ENCODE measurements around the gene CENPU.
"Not testable (repeated sequence)": the region's sequence is repeated elsewhere in the genome, so short reads cannot be mapped to it uniquely, and the experiment has no call there.

The CENPU gene

GRCh38 chr4:184748251-184748652 lies 14.4 kb upstream of the CENPU start:
- H3K4me1 ChIP-seq (ENCODE audit: control insufficient read depth, insufficient read depth, low read length): peaks cover 38% of the 10 kb centered on the region
- H3K9ac ChIP-seq (ENCODE audit: low read length): peak overlapping the region; percentile 87
- no peak overlapping the region for H3K4me3 ChIP-seq (ENCODE audit: low read length)
- DNase-seq (ENCODE audit: low read depth): no peak
- peaks cover 17% of the 10 kb centered on the region for H3K36me3 ChIP-seq (ENCODE audit: control insufficient read depth, insufficient read depth, low read length, severe bottlenecking)
- no peaks in the 10 kb centered on the region for H3K27me3 ChIP-seq (replicated peaks; ENCODE audit: control insufficient read depth, insufficient read depth, low read length)
- no peaks in the 10 kb centered on the region for H3K9me3 ChIP-seq (ENCODE audit: control insufficient read depth, low read length)

- no peak for DNase-seq (ENCODE audit: low read depth)
These were observed 13.3 kb upstream of the CENPU start for GRCh38 chr4:184747034-184747830.

DNA sequence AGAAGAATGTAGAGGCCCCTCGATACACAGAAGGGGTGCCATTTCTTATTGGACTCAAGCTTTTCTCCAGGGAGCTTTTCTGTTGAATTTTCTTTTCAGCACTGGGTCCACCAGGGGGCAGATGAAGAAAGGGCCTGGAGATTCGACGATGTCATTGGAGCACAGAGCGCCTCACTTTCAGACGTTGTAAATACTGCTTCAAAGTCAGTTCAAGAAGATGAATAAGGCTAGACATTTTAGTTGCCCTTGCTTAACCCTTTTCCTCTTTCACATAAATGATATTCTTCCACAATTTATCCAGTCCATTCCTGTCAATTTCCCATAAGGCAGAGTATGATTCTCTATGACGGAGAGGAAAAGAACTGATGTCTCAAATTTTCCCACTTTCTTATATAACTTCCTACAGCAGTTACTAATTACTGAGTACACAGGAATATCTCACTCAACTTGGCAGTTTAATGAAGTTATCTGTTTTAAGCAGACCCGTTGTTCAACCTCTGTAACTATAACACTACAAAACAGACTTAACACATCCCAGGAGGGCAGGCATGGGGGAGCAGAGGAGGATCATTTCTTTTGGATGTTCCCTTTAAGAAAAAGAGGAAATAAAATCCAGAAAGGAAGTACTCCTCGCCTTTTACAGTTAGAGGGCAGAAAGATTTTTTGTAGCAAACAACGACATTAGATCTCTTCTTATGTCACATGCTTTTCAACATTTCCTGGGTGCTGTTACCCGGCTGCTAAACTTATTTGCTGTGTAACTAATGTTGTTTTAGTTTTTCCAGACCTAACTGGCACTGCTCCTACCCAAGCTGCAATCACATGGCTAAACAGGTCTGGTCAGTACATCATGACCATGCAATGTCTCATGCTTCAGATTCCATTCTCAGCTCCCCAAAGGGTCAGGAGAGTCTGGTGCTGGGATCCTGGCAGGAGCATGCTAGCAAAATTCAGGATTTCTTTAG lies 12.2 kb upstream of the CENPU start:
- Histone ChIP-seq H3K4me1 (ENCODE audit: control insufficient read depth, insufficient read depth, low read length) (peaks cover 32% of the 10 kb centered on the region), H3K9me3 (ENCODE audit: control insufficient read depth, low read length) (no peaks in the 10 kb centered on the region), H3K36me3 (ENCODE audit: control insufficient read depth, insufficient read depth, low read length, severe bottlenecking) (no peaks in the 10 kb centered on the region), H3K27me3 (replicated peaks; ENCODE audit: control insufficient read depth, insufficient read depth, low read length) (no peaks in the 10 kb centered on the region), H3K9ac (ENCODE audit: low read length) (peak overlapping the region; percentile 87), H3K4me3 (ENCODE audit: low read length) (peak overlapping the region; percentile 66)
- DNase-seq (ENCODE audit: low read depth): peak; percentile 94

More at GRCh38 chr4:184747034-184747830, 13.3 kb upstream of the CENPU start:
- Histone ChIP-seq H3K9ac (ENCODE audit: low read length) (peak overlapping the region; percentile 87), H3K4me1 (ENCODE audit: control insufficient read depth, insufficient read depth, low read length) (peaks cover 37% of the 10 kb centered on the region), H3K27me3 (replicated peaks; ENCODE audit: control insufficient read depth, insufficient read depth, low read length) (no peaks in the 10 kb centered on the region), H3K36me3 (ENCODE audit: control insufficient read depth, insufficient read depth, low read length, severe bottlenecking) (peaks cover 6% of the 10 kb centered on the region), H3K4me3 (ENCODE audit: low read length) (peak overlapping the region; percentile 2), H3K9me3 (ENCODE audit: control insufficient read depth, low read length) (no peaks in the 10 kb centered on the region)

DNA sequence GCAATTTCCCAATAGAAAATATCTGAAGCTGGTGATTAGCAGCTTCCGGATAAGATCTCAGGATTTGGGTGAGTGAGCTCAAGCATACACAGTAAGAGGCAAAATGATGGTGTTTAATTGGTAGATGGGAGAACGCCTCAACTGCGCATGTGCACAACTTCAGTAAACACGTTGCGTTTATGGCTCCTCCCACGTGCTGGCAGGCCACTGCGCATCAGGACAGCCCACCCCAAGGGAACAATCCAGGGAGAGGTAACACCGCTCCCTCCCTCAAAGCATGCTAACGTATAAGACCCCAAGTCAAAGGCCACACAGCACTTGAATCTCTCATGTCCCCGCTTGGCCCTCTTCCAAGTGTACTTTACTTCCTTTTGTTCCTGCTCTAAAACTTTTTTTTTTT lies 10.3 kb upstream of the CENPU start:
- Histone ChIP-seq H3K4me3 (ENCODE audit: low read length) (no peak overlapping the region), H3K4me1 (ENCODE audit: control insufficient read depth, insufficient read depth, low read length) (peaks cover 32% of the 10 kb centered on the region), H3K27me3 (replicated peaks; ENCODE audit: control insufficient read depth, insufficient read depth, low read length) (no peaks in the 10 kb centered on the region), H3K36me3 (ENCODE audit: control insufficient read depth, insufficient read depth, low read length, severe bottlenecking) (no peaks in the 10 kb centered on the region), H3K9ac (ENCODE audit: low read length) (no peak overlapping the region), H3K9me3 (ENCODE audit: control insufficient read depth, low read length) (no peaks in the 10 kb centered on the region)
- no peak for DNase-seq (ENCODE audit: low read depth)

- no peak for DNase-seq (ENCODE audit: low read depth)
- Histone ChIP-seq H3K9ac (ENCODE audit: low read length) (no peak overlapping the region), H3K27me3 (replicated peaks; ENCODE audit: control insufficient read depth, insufficient read depth, low read length) (no peaks in the 10 kb centered on the region), H3K9me3 (ENCODE audit: control insufficient read depth, low read length) (no peaks in the 10 kb centered on the region), H3K4me3 (ENCODE audit: low read length) (no peak overlapping the region), H3K36me3 (ENCODE audit: control insufficient read depth, insufficient read depth, low read length, severe bottlenecking) (no peaks in the 10 kb centered on the region), H3K4me1 (ENCODE audit: control insufficient read depth, insufficient read depth, low read length) (peaks cover 32% of the 10 kb centered on the region)
These were observed 9.8 kb upstream of the CENPU start for GRCh38 chr4:184743650-184744049.

- not testable (repeated sequence) for H3K36me3 ChIP-seq (ENCODE audit: control insufficient read depth, insufficient read depth, low read length, severe bottlenecking); H3K9ac ChIP-seq (ENCODE audit: low read length); H3K9me3 ChIP-seq (ENCODE audit: control insufficient read depth, low read length); H3K27me3 ChIP-seq (replicated peaks; ENCODE audit: control insufficient read depth, insufficient read depth, low read length); H3K4me3 ChIP-seq (ENCODE audit: low read length); DNase-seq (ENCODE audit: low read depth)
- H3K4me1 ChIP-seq (ENCODE audit: control insufficient read depth, insufficient read depth, low read length): peaks cover 12% of the 10 kb centered on the region
These were observed 7.8 kb upstream of the CENPU start for GRCh38 chr4:184741651-184742050.

DNA sequence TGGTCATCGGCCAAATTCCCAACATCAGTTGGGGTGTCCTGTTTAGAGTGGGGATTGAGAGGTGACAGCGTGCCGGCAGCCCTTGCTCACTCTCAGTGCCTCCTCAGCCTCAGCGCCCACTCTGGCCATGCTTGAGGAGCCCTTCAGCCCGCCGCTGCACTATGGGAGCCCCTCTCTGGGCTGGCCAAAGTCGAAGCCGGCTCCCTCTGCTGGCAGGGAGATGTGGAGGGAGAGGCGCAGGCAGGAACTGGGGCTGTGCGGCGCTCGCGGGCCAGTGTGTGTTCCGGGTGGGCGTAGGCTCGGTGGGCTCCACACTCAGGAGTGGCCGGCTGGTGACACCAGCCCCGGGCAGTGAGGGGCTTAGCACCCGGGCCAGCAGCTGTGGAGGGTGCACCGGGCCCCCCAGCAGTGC lies 7.1 kb upstream of the CENPU start:
- Histone ChIP-seq H3K9ac (ENCODE audit: low read length) (no peak overlapping the region), H3K4me3 (ENCODE audit: low read length) (no peak overlapping the region), H3K36me3 (ENCODE audit: control insufficient read depth, insufficient read depth, low read length, severe bottlenecking) (no peaks in the 10 kb centered on the region), H3K4me1 (ENCODE audit: control insufficient read depth, insufficient read depth, low read length) (peaks cover 6% of the 10 kb centered on the region), H3K9me3 (ENCODE audit: control insufficient read depth, low read length) (no peaks in the 10 kb centered on the region), H3K27me3 (replicated peaks; ENCODE audit: control insufficient read depth, insufficient read depth, low read length) (no peaks in the 10 kb centered on the region)
- DNase-seq (ENCODE audit: low read depth): no peak

GRCh38 chr4:184739575-184739974 lies 5.7 kb upstream of the CENPU start:
- not testable (repeated sequence) for H3K4me3 ChIP-seq (ENCODE audit: low read length); H3K4me1 ChIP-seq (ENCODE audit: control insufficient read depth, insufficient read depth, low read length); H3K9ac ChIP-seq (ENCODE audit: low read length); DNase-seq (ENCODE audit: low read depth); H3K36me3 ChIP-seq (ENCODE audit: control insufficient read depth, insufficient read depth, low read length, severe bottlenecking); H3K27me3 ChIP-seq (replicated peaks; ENCODE audit: control insufficient read depth, insufficient read depth, low read length); H3K9me3 ChIP-seq (ENCODE audit: control insufficient read depth, low read length)

- no peaks in the 10 kb centered on the region for H3K27me3 ChIP-seq (replicated peaks; ENCODE audit: control insufficient read depth, insufficient read depth, low read length)
- no peak for DNase-seq (ENCODE audit: low read depth)
- H3K4me1 ChIP-seq (ENCODE audit: control insufficient read depth, insufficient read depth, low read length): peaks cover 10% of the 10 kb centered on the region
- H3K36me3 ChIP-seq (ENCODE audit: control insufficient read depth, insufficient read depth, low read length, severe bottlenecking): no peaks in the 10 kb centered on the region
- H3K4me3 ChIP-seq (ENCODE audit: low read length): peak overlapping the region; percentile 99
- H3K9me3 ChIP-seq (ENCODE audit: control insufficient read depth, low read length): no peaks in the 10 kb centered on the region
- H3K9ac ChIP-seq (ENCODE audit: low read length): peak overlapping the region; percentile 66
These were observed 862 bp upstream of the CENPU start for GRCh38 chr4:184734758-184735157.

DNA sequence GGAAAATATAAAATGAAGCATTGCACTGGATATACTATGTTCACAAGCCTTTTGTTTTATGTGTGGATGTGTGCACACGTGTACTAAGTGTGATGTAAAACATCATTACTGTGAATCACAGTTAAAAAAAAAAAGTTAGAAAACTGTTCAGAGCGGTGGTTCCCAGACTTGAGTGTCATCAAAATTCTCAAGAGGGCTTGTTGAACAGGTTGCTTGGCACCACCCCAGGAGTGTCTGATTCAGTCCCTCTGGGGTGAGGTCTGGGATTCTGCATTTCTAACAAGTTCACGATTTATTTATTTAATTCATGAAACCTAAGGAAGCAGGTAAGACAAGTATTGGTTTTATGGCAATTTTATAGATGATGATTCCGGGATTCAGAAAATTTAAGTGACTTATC lies 1.8 kb downstream of the CENPU start:
- DNase-seq (ENCODE audit: low read depth): no peak
- H3K4me3 ChIP-seq (ENCODE audit: low read length): peak overlapping the region; percentile 99
- H3K9me3 ChIP-seq (ENCODE audit: control insufficient read depth, low read length): no peaks in the 10 kb centered on the region
- H3K4me1 ChIP-seq (ENCODE audit: control insufficient read depth, insufficient read depth, low read length): peaks cover 22% of the 10 kb centered on the region
- peak overlapping the region; percentile 51 for H3K9ac ChIP-seq (ENCODE audit: low read length)
- no peaks in the 10 kb centered on the region for H3K36me3 ChIP-seq (ENCODE audit: control insufficient read depth, insufficient read depth, low read length, severe bottlenecking)
- no peaks in the 10 kb centered on the region for H3K27me3 ChIP-seq (replicated peaks; ENCODE audit: control insufficient read depth, insufficient read depth, low read length)

- no peak for DNase-seq (ENCODE audit: low read depth)
These were observed 2.8 kb downstream of the CENPU start for GRCh38 chr4:184731056-184731455.

More at GRCh38 chr4:184731056-184731455, 2.8 kb downstream of the CENPU start:
- H3K4me3 ChIP-seq (ENCODE audit: low read length): no peak overlapping the region
- H3K9ac ChIP-seq (ENCODE audit: low read length): no peak overlapping the region
- no peaks in the 10 kb centered on the region for H3K9me3 ChIP-seq (ENCODE audit: control insufficient read depth, low read length)
- H3K4me1 ChIP-seq (ENCODE audit: control insufficient read depth, insufficient read depth, low read length): peaks cover 22% of the 10 kb centered on the region
- no peaks in the 10 kb centered on the region for H3K27me3 ChIP-seq (replicated peaks; ENCODE audit: control insufficient read depth, insufficient read depth, low read length)
- no peaks in the 10 kb centered on the region for H3K36me3 ChIP-seq (ENCODE audit: control insufficient read depth, insufficient read depth, low read length, severe bottlenecking)

Data from adipocyte (in vitro differentiated cells).